H1 (cell line): ENCODE measurements around the gene PRX. TPM values are rescaled to one million over a fixed set of nuclear protein-coding genes. Genes with fewer than 3 reads are reported as not detected.

Experiments
- CTCF ChIA-PET: fragments of 300-600 bp; sonication (Branson Sonifier 250); formaldehyde crosslinking; loops from one replicate; lab custom pipeline; 2021; ENCODE audit not compliant: partially characterized antibody; lab: Charles Lee
- POLR2A ChIA-PET: fragments of 300-600 bp; sonication (Branson Sonifier 250); formaldehyde crosslinking; loops from one replicate; lab custom pipeline; 2021; ENCODE audit warnings: inconsistent platforms; ENCODE audit not compliant: partially characterized antibody; lab: Charles Lee
- DNase-seq, 2 experiments: peaks; one replicate each; pipeline versions ENCODE4 v3.0.0 to v3.0.0-alpha.2; 2010 to 2022; ENCODE audit warnings: low spot score in 2 of 2, low read depth in 1 of 2, mixed read lengths in 1 of 2
- FAIRE-seq: peaks from 2 replicates; lab custom pipeline; 2011; peaks lifted over from hg19 to GRCh38; lab: Jason Lieb, UNC
- H2AFZ ChIP-seq: 2 replicates; pipeline ENCODE4 v1.8.1; 2012; ENCODE audit warnings: low read length, inconsistent platforms
- H2AK5ac ChIP-seq: 2 replicates; pipeline ENCODE4 v1.6.1; 2013; ENCODE audit warnings: low read depth, low read length
- H2BK120ac ChIP-seq: replicated peaks from 2 replicates; pipeline ENCODE3; 2013; ENCODE audit warnings: low read depth, low read length, inconsistent platforms
- H2BK12ac ChIP-seq: 2 replicates; pipeline ENCODE4 v1.6.1; 2013; ENCODE audit warnings: low read depth, low read length
- H2BK15ac ChIP-seq: 2 replicates; pipeline ENCODE4 v1.6.1; 2013; ENCODE audit warnings: low read length
- H2BK20ac ChIP-seq: 2 replicates; pipeline ENCODE4 v1.6.1; 2013; ENCODE audit warnings: low read length
- H2BK5ac ChIP-seq: 2 replicates; pipeline ENCODE4 v1.6.1; 2013; ENCODE audit warnings: low read depth, low read length
- H3K14ac ChIP-seq: 2 replicates; pipeline ENCODE4 v1.6.1; 2013; ENCODE audit warnings: inconsistent platforms; ENCODE audit not compliant: insufficient read length
- H3K18ac ChIP-seq: 2 replicates; pipeline ENCODE4 v1.6.1; 2013; ENCODE audit warnings: low read length; ENCODE audit errors: extremely low read depth
- H3K23ac ChIP-seq: 2 replicates; pipeline ENCODE4 v1.6.1; 2013; ENCODE audit warnings: inconsistent platforms; ENCODE audit not compliant: insufficient read length
- H3K23me2 ChIP-seq: 2 replicates; pipeline ENCODE4 v1.6.1; 2013; ENCODE audit warnings: low read depth, low read length
- H3K27ac ChIP-seq: 2 replicates; pipeline ENCODE4 v1.6.1; 2011; ENCODE audit warnings: low read depth, low read length, inconsistent platforms
- H3K27me3 ChIP-seq, 4 experiments: replicated peaks in 1 of 4; 1 replicate in 1 of 4; 2 replicates in 3 of 4; pipeline versions ENCODE4 v1.6.1 to v1.8.1; 2011 to 2013; ENCODE audit warnings: low read length in 3 of 4, mild to moderate bottlenecking in 3 of 4, inconsistent platforms in 2 of 4, mixed read lengths in 2 of 4, moderate library complexity in 1 of 4; ENCODE audit not compliant: control insufficient read depth in 3 of 4, insufficient read depth in 3 of 4; ENCODE audit errors: extremely low read depth in 1 of 4
- H3K36me3 ChIP-seq, 4 experiments: 2 replicates each; pipeline versions ENCODE4 v1.6.1 to v1.8.1; 2011 to 2013; ENCODE audit warnings: mild to moderate bottlenecking in 4 of 4, low read length in 3 of 4, moderate library complexity in 2 of 4, control low read depth in 1 of 4, inconsistent platforms in 1 of 4; ENCODE audit not compliant: insufficient read depth in 4 of 4, control insufficient read depth in 2 of 4
- H3K4ac ChIP-seq: replicated peaks from 2 replicates; pipeline ENCODE3; 2013; ENCODE audit warnings: low read length, low read depth, mixed read lengths, inconsistent platforms; ENCODE audit not compliant: insufficient read length
- H3K4me1 ChIP-seq, 4 experiments: replicated peaks in 1 of 4; 1 replicate in 1 of 4; 2 replicates in 3 of 4; pipeline versions ENCODE4 v1.6.1 to v1.8.1; 2011 to 2013; ENCODE audit warnings: low read length in 3 of 4, inconsistent platforms in 2 of 4, mixed read lengths in 1 of 4; ENCODE audit not compliant: insufficient read depth in 4 of 4, control insufficient read depth in 3 of 4
- H3K4me2 ChIP-seq, 2 experiments: 2 replicates each; pipeline versions ENCODE4 v1.6.1 to v1.8.1; 2011 to 2013; ENCODE audit warnings: low read depth in 2 of 2, low read length in 2 of 2, control low read depth in 1 of 2, inconsistent platforms in 1 of 2, mild to moderate bottlenecking in 1 of 2; ENCODE audit not compliant: insufficient read depth in 1 of 2
- H3K4me3 ChIP-seq, 4 experiments: fragments of 200-600, 300-600 bp in 1 of 4; sonication (generic), shearing (Covaris generic), sonication (Bioruptor Twin) in 1 of 4; 2 replicates each; pipeline versions ENCODE4 v1.5.1 to v1.8.1; 2011 to 2016; ENCODE audit warnings: low read length in 4 of 4, low read depth in 3 of 4, control low read depth in 2 of 4, inconsistent platforms in 2 of 4, mild to moderate bottlenecking in 2 of 4, mixed read lengths in 1 of 4, moderate library complexity in 1 of 4; ENCODE audit not compliant: insufficient read depth in 2 of 4; ENCODE audit errors: extremely low read depth in 1 of 4
- H3K56ac ChIP-seq: replicated peaks from 2 replicates; pipeline ENCODE3; 2013; ENCODE audit warnings: low read depth, mild to moderate bottlenecking, mixed read lengths, low read length, inconsistent platforms; ENCODE audit not compliant: insufficient read length
- H3K79me1 ChIP-seq: 2 replicates; pipeline ENCODE4 v1.6.1; 2013; ENCODE audit warnings: low read depth, low read length, control low read depth
- H3K79me2 ChIP-seq, 2 experiments: 2 replicates each; pipeline versions ENCODE4 v1.6.1 to v1.8.1; 2012 to 2013; ENCODE audit warnings: low read length in 2 of 2, mild to moderate bottlenecking in 2 of 2, inconsistent platforms in 1 of 2; ENCODE audit not compliant: insufficient read depth in 2 of 2, control insufficient read depth in 1 of 2
- H3K9ac ChIP-seq, 4 experiments: replicated peaks in 1 of 4; 1 replicate in 1 of 4; 2 replicates in 3 of 4; pipeline versions ENCODE4 v1.6.1 to v1.8.1; 2011 to 2013; ENCODE audit warnings: low read depth in 3 of 4, low read length in 3 of 4, control low read depth in 2 of 4, mild to moderate bottlenecking in 2 of 4, moderate library complexity in 2 of 4, inconsistent platforms in 1 of 4; ENCODE audit errors: extremely low read depth in 1 of 4
- H3K9me3 ChIP-seq, 2 experiments: 2 replicates each; pipeline versions ENCODE4 v1.6.1 to v1.8.1; 2012 to 2013; ENCODE audit warnings: mild to moderate bottlenecking in 2 of 2, moderate library complexity in 2 of 2, control low read depth in 1 of 2, inconsistent platforms in 1 of 2, low read depth in 1 of 2, low read length in 1 of 2, mixed read lengths in 1 of 2; ENCODE audit not compliant: insufficient read depth in 2 of 2
- H4K20me1 ChIP-seq, 2 experiments: replicated peaks in 1 of 2; 2 replicates each; pipeline versions ENCODE3 to v1.8.1; 2011 to 2013; ENCODE audit warnings: inconsistent platforms in 2 of 2, low read length in 2 of 2, mild to moderate bottlenecking in 1 of 2; ENCODE audit not compliant: insufficient read depth in 2 of 2, control insufficient read depth in 1 of 2
- H4K5ac ChIP-seq: 2 replicates; pipeline ENCODE4 v1.6.1; 2013; ENCODE audit warnings: low read length, low read depth, mixed read lengths, inconsistent platforms; ENCODE audit not compliant: insufficient read length
- H4K8ac ChIP-seq: 2 replicates; pipeline ENCODE4 v1.8.0; 2013; ENCODE audit warnings: mild to moderate bottlenecking, moderate library complexity, low read length, inconsistent platforms; ENCODE audit not compliant: insufficient read depth; ENCODE audit errors: extremely low read depth
- H4K91ac ChIP-seq: replicated peaks from 2 replicates; pipeline ENCODE3; 2013; ENCODE audit warnings: low read length, mixed read lengths, inconsistent platforms; ENCODE audit not compliant: insufficient read length
- CTCF ChIP-seq, 3 experiments: IDR thresholded peaks; 1 replicate in 2 of 3; 2 replicates in 1 of 3; pipeline versions ENCODE4 v1.5.1 to v1.6.1; 2011; ENCODE audit warnings: low read length in 3 of 3, mild to moderate bottlenecking in 3 of 3, inconsistent platforms in 2 of 3, low read depth in 1 of 3, moderate library complexity in 1 of 3; ENCODE audit not compliant: insufficient read depth in 1 of 3; ENCODE audit errors: control extremely low read depth in 1 of 3
- POLR2AphosphoS5 ChIP-seq: IDR thresholded peaks from 2 replicates; pipeline ENCODE4 v1.6.1; 2011; ENCODE audit warnings: low read depth, low read length
- RAD21 ChIP-seq, 2 experiments: IDR thresholded peaks in 1 of 2; conservative IDR thresholded peaks in 1 of 2; 2 replicates each; pipeline ENCODE4 v1.6.1; 2011; ENCODE audit warnings: low read depth in 2 of 2, low read length in 2 of 2, improper control_type of control experiment in 1 of 2, inconsistent platforms in 1 of 2, mild to moderate bottlenecking in 1 of 2, moderate library complexity in 1 of 2
- WGBS, 2 experiments: shearing (Covaris generic) in 1 of 2; methylation state at CpG; one replicate each; pipeline versions ENCODE4 v1.1.6 to v1.1.7; 2013 to 2015; ENCODE audit warnings: low lambda C conversion rate in 2 of 2, mixed read lengths in 2 of 2, inconsistent platforms in 1 of 2, low coverage in 1 of 2, missing lambda C conversion rate in 1 of 2; ENCODE audit not compliant: insufficient replicate concordance in 2 of 2, insufficient coverage in 1 of 2, insufficient read length in 1 of 2; ENCODE audit errors: extremely low coverage in 1 of 2, missing lambda C conversion rate in 1 of 2; 5-methylcytosine and 5-hydroxymethylcytosine counted together
- polyA plus RNA-seq, 7 experiments: library from polyadenylated mRNA; depleted of rRNA in 3 of 7; stranded (reverse) in 5 of 7; unstranded in 2 of 7; fragments of >200 nt in 5 of 7; fragments of 200-250 nt in 2 of 7; gene quantifications; 1 replicate in 5 of 7; 2 replicates in 1 of 7; 4 replicates in 1 of 7; pipeline versions ENCODE4 v1.2.1 to v1.2.3, GENCODE V29; 2011 to 2013; ENCODE audit warnings: missing spikeins in 2 of 7, mixed read lengths in 2 of 7
- total RNA-seq: library from RNA; stranded (reverse); fragmentation: NEBNext Ultra II Directional; extraction: Animal tissue kit (Norgen Biotek cat#: 25700); gene quantifications from 2 replicates; pipeline ENCODE4 v1.2.1, GENCODE V29; 2021

PRX gene
- total and polyA plus RNA-seq, 2 of the 8 experiments (the other 6 are each of a cell fraction or from before 2014, with no cell fraction given), result 2.8 to 5.8 TPM

GRCh38 chr19:40392894-40393517 is 20.2 kb downstream of the PRX start:
- Histone ChIP-seq H3K36me3 (no peaks in the 10 kb centered on the region), H2BK120ac (no peak overlapping the region), H2BK5ac (no peak overlapping the region), H3K4me3 (no peak overlapping the region), H3K56ac (no peak overlapping the region), H3K9ac (no peak overlapping the region), H2BK15ac (no peak overlapping the region), H4K20me1 (peaks cover 0 to 1% of the 10 kb centered on the region in 2 experiments), H3K79me2 (no peaks in the 10 kb centered on the region), H2BK20ac (no peak overlapping the region), H4K5ac (no peak overlapping the region), H3K18ac (no peak overlapping the region), H3K23me2 (no peaks in the 10 kb centered on the region), H3K4me2 (no peak overlapping the region), H3K27me3 (peaks cover 0 to 4% (median 1%) of the 10 kb centered on the region in 4 experiments; a peak in 4 of 7 replicates), H2BK12ac (no peak overlapping the region), H4K8ac (no peak overlapping the region), H4K91ac (no peak overlapping the region), H3K79me1 (no peaks in the 10 kb centered on the region), H3K4ac (no peak overlapping the region), H3K14ac (no peak overlapping the region), H3K4me1 (peaks cover 0 to 4% (median 3%) of the 10 kb centered on the region in 4 experiments; a peak in 3 of 7 replicates), H3K9me3 (no peaks in the 10 kb centered on the region), H3K27ac (no peak overlapping the region), H2AK5ac (no peak overlapping the region), H2AFZ (no peak overlapping the region), H3K23ac (no peak overlapping the region)
- DNase-seq, result no peak
- no peak for FAIRE-seq
- POLR2A ChIA-PET, result interaction anchor here (0.5 to 1.0 kb wide), 3 partner anchors 11 to 58 kb away, joined by 3 to 4 read pairs (median 3); no protein-coding TSS in a partner anchor
- TF ChIP-seq RAD21 (IDR thresholded peaks at IDR 0.05 in 1 of 2, conservative IDR thresholded peaks at IDR 0.05 in 1 of 2; ENCODE audit: low read depth in 2 of 2, low read length in 2 of 2) (peak; percentile 37 to 47), CTCF (IDR thresholded peaks at IDR 0.05; ENCODE audit: control extremely low read depth in 1 of 3, insufficient read depth in 1 of 3, low read depth in 1 of 3, low read length in 3 of 3) (peak; percentile 40 to 62 (median 47)), POLR2AphosphoS5 (no peak)
- WGBS, 2 experiments, result 76% methylated on average over 9 of the region's 9 CpGs; no CpG with 5 or more reads in 1 of the 2 experiments
- CTCF ChIA-PET, result interaction anchor here (0.7 to 1.3 kb wide), 4 partner anchors 10 to 554 kb away, joined by 3 to 5 read pairs (median 4); no protein-coding TSS in a partner anchor
